HepG2 (cell line): Measurements from ENCODE around the gene CALCB. TPM values are rescaled to one million over a fixed set of nuclear protein-coding genes. Genes with fewer than 3 reads are reported as not detected.

ENCODE experiments used
- BCLAF1 ChIP-seq: fragments of 450-650 bp; IDR thresholded peaks from 2 replicates; pipeline ENCODE4 v1.6.1; 2017; ENCODE audit warnings: mild to moderate bottlenecking
- EEA1 ChIP-seq: sonication (generic); formaldehyde crosslinking; IDR thresholded peaks from 2 replicates; pipeline ENCODE4 v1.5.1; 2020; ENCODE audit warnings: mild to moderate bottlenecking, missing genetic modification reagents, borderline replicate concordance
- ELK4 ChIP-seq: sonication (generic); formaldehyde crosslinking; IDR thresholded peaks from 2 replicates; pipeline ENCODE4 v1.9.0; 2021; ENCODE audit warnings: missing genetic modification reagents, borderline replicate concordance
- KLF12 ChIP-seq: sonication (generic); formaldehyde crosslinking; IDR thresholded peaks from 2 replicates; pipeline ENCODE4 v1.4.0; 2020; ENCODE audit warnings: missing genetic modification reagents, borderline replicate concordance
- RXRA ChIP-seq: sonication (generic); formaldehyde crosslinking; IDR thresholded peaks from 2 replicates; pipeline ENCODE4 v1.5.1; 2020; ENCODE audit warnings: missing genetic modification reagents
- SP1 ChIP-seq, 2 experiments: fragments of 450-650 bp in 1 of 2; sonication (generic) in 1 of 2; formaldehyde crosslinking in 1 of 2; IDR thresholded peaks; 2 replicates each; pipeline versions ENCODE4 v1.4.0 to v1.6.1; 2016 to 2020; ENCODE audit warnings: missing genetic modification reagents in 1 of 2
- STAT5B ChIP-seq: sonication (generic); formaldehyde crosslinking; IDR thresholded peaks from 2 replicates; pipeline ENCODE4 v1.4.0; 2020; ENCODE audit warnings: missing genetic modification reagents
- TIGD3 ChIP-seq: sonication (generic); formaldehyde crosslinking; IDR thresholded peaks from 2 replicates; pipeline ENCODE4 v1.5.1; 2020; ENCODE audit warnings: mild to moderate bottlenecking, missing genetic modification reagents, borderline replicate concordance
- TRAFD1 ChIP-seq: sonication (generic); formaldehyde crosslinking; IDR thresholded peaks from 2 replicates; pipeline ENCODE4 v1.5.1; 2020; ENCODE audit warnings: missing genetic modification reagents, mild to moderate bottlenecking, borderline replicate concordance
- YEATS4 ChIP-seq: sonication (generic); formaldehyde crosslinking; IDR thresholded peaks from 2 replicates; pipeline ENCODE4 v1.4.0; 2020; ENCODE audit warnings: missing genetic modification reagents, borderline replicate concordance
- ZBTB49 ChIP-seq: sonication (generic); formaldehyde crosslinking; IDR thresholded peaks from 2 replicates; pipeline ENCODE4 v1.4.0; 2020; ENCODE audit warnings: missing genetic modification reagents, borderline replicate concordance
- ZC3H13 ChIP-seq: sonication (generic); formaldehyde crosslinking; IDR thresholded peaks from 2 replicates; pipeline ENCODE4 v1.8.1; 2023; ENCODE audit warnings: mild to moderate bottlenecking, missing genetic modification reagents, moderate library complexity
- ZFP82 ChIP-seq: sonication (generic); formaldehyde crosslinking; IDR thresholded peaks from 2 replicates; pipeline ENCODE4 v1.5.1; 2020; ENCODE audit warnings: mild to moderate bottlenecking, missing genetic modification reagents, borderline replicate concordance
- ZMYM2 ChIP-seq: sonication (generic); formaldehyde crosslinking; IDR thresholded peaks from 2 replicates; pipeline ENCODE4 v1.8.0; 2022; ENCODE audit warnings: mild to moderate bottlenecking, missing genetic modification reagents
- ZNF18 ChIP-seq: sonication (generic); formaldehyde crosslinking; IDR thresholded peaks from 2 replicates; pipeline ENCODE4 v1.8.0; 2022; ENCODE audit warnings: mild to moderate bottlenecking, missing genetic modification reagents; ENCODE audit not compliant: insufficient replicate concordance
- ZNF274 ChIP-seq: sonication (generic); formaldehyde crosslinking; IDR thresholded peaks from 2 replicates; pipeline ENCODE4 v1.5.1; 2020; ENCODE audit warnings: mild to moderate bottlenecking, missing genetic modification reagents
- polyA plus RNA-seq, 8 experiments: library from polyadenylated mRNA; depleted of rRNA in 3 of 8; stranded (reverse) in 7 of 8; unstranded in 1 of 8; fragments of >200 nt; fragmentation: Illumina TruSeq in 4 of 8; extraction: Trizol in 4 of 8; gene quantifications; 2 replicates each; pipeline versions ENCODE4 v1.2.1 to v1.2.3, GENCODE V29; 2011 to 2016; ENCODE audit warnings: low read depth in 4 of 8, missing spikeins in 1 of 8, mixed read lengths in 1 of 8; ENCODE audit not compliant: insufficient read depth in 1 of 8
- total RNA-seq, 5 experiments: library from RNA; depleted of rRNA; stranded (reverse); fragments of >200 nt; fragmentation: Illumina TruSeq; extraction: Trizol; gene quantifications; 2 replicates each; pipeline ENCODE4 v1.2.3, GENCODE V29; 2016; ENCODE audit warnings: low read depth in 1 of 5

CALCB gene
- total and polyA plus RNA-seq, 2 of the 13 experiments (the other 11 are each of a cell fraction or from before 2014, with no cell fraction given) = not detected

- TF ChIP-seq BCLAF1 = no peak
- TF ChIP-seq TRAFD1 (CRISPR knock-in tag) = no peak
- no peak; the same call in 1 of the 2 replicates for TF ChIP-seq RXRA
- TF ChIP-seq TIGD3 (CRISPR knock-in tag) = no peak
- TF ChIP-seq ZBTB49 = no peak
- no peak for TF ChIP-seq KLF12
- TF ChIP-seq ZNF18 (CRISPR knock-in tag) = no peak
- no peak for TF ChIP-seq SP1 (IDR thresholded peaks at IDR 0.05)
- no peak for TF ChIP-seq SP1 (CRISPR knock-in tag; IDR thresholded peaks at IDR 0.05)
- peak; percentile 47 for TF ChIP-seq YEATS4 (CRISPR knock-in tag)
- no peak for TF ChIP-seq EEA1 (CRISPR knock-in tag)
- no peak for TF ChIP-seq ZNF274
- no peak for TF ChIP-seq ZFP82
- TF ChIP-seq ELK4 (CRISPR knock-in tag) = no peak
- no peak for TF ChIP-seq STAT5B (CRISPR knock-in tag)
- TF ChIP-seq ZC3H13 (CRISPR knock-in tag) = no peak
- no peak for TF ChIP-seq ZMYM2 (CRISPR knock-in tag)
Measured at GRCh38 chr11:15074206-15075161, 1.1 kb downstream of the CALCB start (continued).
